Measurements from ENCODE around the gene SLC25A22.

The SLC25A22 gene

GRCh38 chr11:791658-792534, 6.2 kb downstream of the SLC25A22 start:
- DNase-seq: no peak
- Histone ChIP-seq H3K27me3 (replicated peaks) (no peaks in the 10 kb centered on the region), H3K4me3 (ENCODE audit: low read depth, low read length) (no peak overlapping the region), H3K27ac (no peak overlapping the region), H3K36me3 (replicated peaks) (peaks cover 17% of the 10 kb centered on the region)
- TF ChIP-seq CTCF (IDR thresholded peaks at IDR 0.05; ENCODE audit: low read depth, low read length, missing control alignments): no peak
- in situ Hi-C loops (cut with HindIII; ENCODE audit: low pct_ligation_motif_present, low sequenced_read_pairs): no loop called here

- Histone ChIP-seq H3K27ac (no peak overlapping the region), H3K4me3 (ENCODE audit: low read depth, low read length) (no peak overlapping the region), H3K36me3 (replicated peaks) (peaks cover 17% of the 10 kb centered on the region), H3K27me3 (replicated peaks) (no peaks in the 10 kb centered on the region)
- DNase-seq: no peak
- TF ChIP-seq CTCF (IDR thresholded peaks at IDR 0.05; ENCODE audit: low read depth, low read length, missing control alignments): no peak
- in situ Hi-C loops (cut with HindIII; ENCODE audit: low pct_ligation_motif_present, low sequenced_read_pairs): no loop called here
Measured at GRCh38 chr11:790721-791564, 7.1 kb downstream of the SLC25A22 start.

GRCh38 chr11:789943-790342, 8.1 kb downstream of the SLC25A22 start, which contains the start of gene CEND1:
CEND1 (minus strand) TSS chr11:790090; CDS start chr11:788576, 1,514 bp downstream.
- Histone ChIP-seq H3K36me3 (replicated peaks) (peaks cover 17% of the 10 kb centered on the region), H3K27ac (no peak within 1 kb of the TSS), H3K4me3 (ENCODE audit: low read depth, low read length) (peak within 1 kb of the TSS; percentile 9), H3K27me3 (replicated peaks) (no peaks in the 10 kb centered on the region)
- in situ Hi-C loops (cut with HindIII; ENCODE audit: low pct_ligation_motif_present, low sequenced_read_pairs): no loop called here
- TF ChIP-seq CTCF (IDR thresholded peaks at IDR 0.05; ENCODE audit: low read depth, low read length, missing control alignments): no peak
- no peak for DNase-seq

GRCh38 chr11:788953-789940, 8.8 kb downstream of the SLC25A22 start:
- no peak for TF ChIP-seq CTCF (IDR thresholded peaks at IDR 0.05; ENCODE audit: low read depth, low read length, missing control alignments)
- in situ Hi-C loops (cut with HindIII; ENCODE audit: low pct_ligation_motif_present, low sequenced_read_pairs): no loop called here
- peak overlapping the region; percentile 9 for H3K4me3 ChIP-seq (ENCODE audit: low read depth, low read length)
- H3K27ac ChIP-seq: no peak overlapping the region
- H3K36me3 ChIP-seq (replicated peaks): peaks cover 14% of the 10 kb centered on the region
- H3K27me3 ChIP-seq (replicated peaks): no peaks in the 10 kb centered on the region
- no peak for DNase-seq

GRCh38 chr11:788009-788640, 10.0 kb downstream of the SLC25A22 start:
- H3K27ac ChIP-seq: no peak overlapping the region
- no peaks in the 10 kb centered on the region for H3K27me3 ChIP-seq (replicated peaks)
- in situ Hi-C loops (cut with HindIII; ENCODE audit: low pct_ligation_motif_present, low sequenced_read_pairs): no loop called here
- TF ChIP-seq CTCF (IDR thresholded peaks at IDR 0.05; ENCODE audit: low read depth, low read length, missing control alignments): peak; percentile 32
- DNase-seq: no peak
- H3K4me3 ChIP-seq (ENCODE audit: low read depth, low read length): no peak overlapping the region
- peaks cover 10% of the 10 kb centered on the region for H3K36me3 ChIP-seq (replicated peaks)

Data from brain microvascular endothelial cell (primary cell).